B cell (primary cell): ENCODE data around the gene UBE2J1. TPM values are rescaled to one million over a fixed set of nuclear protein-coding genes. Genes with fewer than 3 reads are reported as not detected.

ENCODE experiments used
- ATAC-seq: fragments of 200-7000 bp; cut with Tn5 transposase; one replicate; pipeline ENCODE4 v1.10.0; 2021; ENCODE audit warnings: low read depth, mild to moderate bottlenecking, moderate number of reproducible peaks, moderate library complexity
- CTCF ChIA-PET: fragments of 350-600 bp; sonication (Branson Sonifier 250); formaldehyde crosslinking; loops from one replicate; lab custom pipeline; 2021; ENCODE audit warnings: antibody characterized with exemption, inconsistent platforms; lab: Charles Lee
- POLR2A ChIA-PET: fragments of 350-600 bp; sonication (Branson Sonifier 250); formaldehyde crosslinking; loops from one replicate; lab custom pipeline; 2021; ENCODE audit warnings: antibody characterized with exemption; lab: Charles Lee
- DNase-seq: peaks from one replicate; pipeline ENCODE4 v3.0.0; 2013
- H2AFZ ChIP-seq: 2 replicates; pipeline ENCODE4 v1.6.1; 2012; ENCODE audit warnings: mild to moderate bottlenecking, low read depth, low read length; ENCODE audit not compliant: insufficient read depth, poor library complexity, severe bottlenecking
- H3K27ac ChIP-seq, 2 donors: 1 replicate in 1 of 2; 2 replicates in 1 of 2; pipeline ENCODE4 v1.5.1; 2012 to 2013; ENCODE audit warnings: low read length in 2 of 2, mild to moderate bottlenecking in 2 of 2, moderate library complexity in 1 of 2
- H3K27me3 ChIP-seq, 4 experiments: fragments of 200-600 bp in 1 of 4; sonication (generic) in 1 of 4; replicated peaks in 1 of 4; 1 replicate in 2 of 4; 2 replicates in 2 of 4; pipeline versions ENCODE4 v1.6.1 to v1.7.0; 2013 to 2016; ENCODE audit warnings: low read length in 3 of 4, mild to moderate bottlenecking in 2 of 4, mixed read lengths in 1 of 4, moderate library complexity in 1 of 4; ENCODE audit not compliant: insufficient read depth in 4 of 4, control insufficient read depth in 3 of 4; ENCODE audit errors: control extremely low read depth in 1 of 4
- H3K36me3 ChIP-seq, 2 experiments: replicated peaks in 1 of 2; 1 replicate in 1 of 2; 2 replicates in 1 of 2; pipeline versions ENCODE4 v1.6.1 to v1.7.1; 2013; ENCODE audit warnings: low read length in 1 of 2; ENCODE audit not compliant: insufficient read depth in 2 of 2, control insufficient read depth in 1 of 2; ENCODE audit errors: control extremely low read depth in 1 of 2, extremely low read depth in 1 of 2
- H3K4me1 ChIP-seq, 2 donors: fragments of 200-600 bp in 1 of 2; sonication (generic) in 1 of 2; 1 replicate in 1 of 2; 2 replicates in 1 of 2; pipeline versions ENCODE4 v1.5.1 to v1.6.1; 2013 to 2017; ENCODE audit warnings: low read length in 2 of 2; ENCODE audit not compliant: control insufficient read depth in 2 of 2, insufficient read depth in 2 of 2
- H3K4me2 ChIP-seq: replicated peaks from 2 replicates; pipeline ENCODE3; 2012; ENCODE audit warnings: mild to moderate bottlenecking, low read depth, low read length; ENCODE audit not compliant: poor library complexity, severe bottlenecking
- H3K4me3 ChIP-seq, 5 experiments: fragments of 200-600 bp in 1 of 5; sonication (generic) in 1 of 5; 1 replicate in 3 of 5; 2 replicates in 2 of 5; pipeline versions ENCODE4 v1.5.1 to v1.7.0; 2011 to 2016; ENCODE audit warnings: low read length in 4 of 5, mild to moderate bottlenecking in 4 of 5, low read depth in 2 of 5, control low read depth in 1 of 5, moderate library complexity in 1 of 5; ENCODE audit not compliant: insufficient read depth in 1 of 5; ENCODE audit errors: control extremely low read depth in 1 of 5, extremely low read depth in 1 of 5
- H3K79me2 ChIP-seq: fragments of 200-600 bp; sonication (generic); one replicate; pipeline ENCODE4 v1.6.0; 2016; ENCODE audit warnings: low read length; ENCODE audit not compliant: control insufficient read depth, insufficient read depth
- H3K9ac ChIP-seq: fragments of 200-600 bp; sonication (generic); 2 replicates; pipeline ENCODE4 v1.6.1; 2017; ENCODE audit warnings: mild to moderate bottlenecking, low read length, moderate library complexity
- H3K9me3 ChIP-seq, 3 donors: one replicate each; pipeline versions ENCODE4 v1.6.1 to v1.7.1; 2013; ENCODE audit warnings: low read length in 2 of 3; ENCODE audit not compliant: control insufficient read depth in 2 of 3, insufficient read depth in 1 of 3; ENCODE audit errors: control extremely low read depth in 1 of 3
- H4K20me1 ChIP-seq: 2 replicates; pipeline ENCODE4 v1.6.0; 2012; ENCODE audit warnings: mild to moderate bottlenecking, low read length; ENCODE audit not compliant: insufficient read depth, control insufficient read depth, poor library complexity, severe bottlenecking
- H3K27ac Mint-ChIP-seq: one replicate; pipeline ENCODE4 v1.8.0; 2021; ENCODE audit warnings: mixed read lengths
- H3K27me3 Mint-ChIP-seq: one replicate; pipeline ENCODE4 v1.8.0; 2021; ENCODE audit warnings: mixed read lengths
- H3K4me1 Mint-ChIP-seq: one replicate; pipeline ENCODE4 v1.8.0; 2021; ENCODE audit warnings: mixed read lengths
- H3K4me3 Mint-ChIP-seq: one replicate; pipeline ENCODE4 v1.8.0; 2021; ENCODE audit warnings: mixed read lengths
- H3K9me3 Mint-ChIP-seq: one replicate; pipeline ENCODE4 v1.8.0; 2022; ENCODE audit warnings: mixed read lengths; ENCODE audit not compliant: insufficient read depth
- CTCF ChIP-seq: fragments of 200-600 bp; IDR thresholded peaks from one replicate; pipeline ENCODE4 v1.8.0; 2022; ENCODE audit warnings: antibody characterized with exemption, mild to moderate bottlenecking
- EZH2 ChIP-seq: IDR thresholded peaks from 2 replicates; pipeline ENCODE4 v1.6.1; 2012; ENCODE audit warnings: borderline replicate concordance, low read depth, mild to moderate bottlenecking, moderate library complexity, low read length; ENCODE audit not compliant: insufficient read depth, poor library complexity, severe bottlenecking
- WGBS: methylation state at CpG from one replicate; pipeline ENCODE4 v1.1.5; 2013; ENCODE audit warnings: missing lambda C conversion rate; ENCODE audit not compliant: insufficient coverage; 5-methylcytosine and 5-hydroxymethylcytosine counted together
- intact Hi-C: fragments of 100-400 bp; cut with micrococcal nuclease; formaldehyde crosslinking; loops from one replicate; pipeline ENCODE4 v1.10.0; 2022
- polyA plus RNA-seq: library from polyadenylated mRNA; depleted of rRNA; stranded (reverse); fragments of >200 nt; gene quantifications from 2 replicates; pipeline ENCODE4 v1.2.3, GENCODE V29; 2012
- total RNA-seq, 2 donors: library from RNA; stranded (reverse); fragments of 120-200 nt in 1 of 2; gene quantifications; 1 replicate in 1 of 2; 2 replicates in 1 of 2; pipeline versions ENCODE4 v1.2.3 to v1.2.4, GENCODE V29; 2013 to 2022

The UBE2J1 gene
- total and polyA plus RNA-seq, 2 donors (not counting 1 experiment from before 2014, with no cell fraction given): 31.1 to 55.6 TPM

- no peak overlapping the region for H3K9ac ChIP-seq
- no peak overlapping the region for H3K4me3 ChIP-seq
- no peak overlapping the region for H3K27ac Mint-ChIP-seq
- H3K4me1 ChIP-seq: peaks cover 7 to 12% of the 10 kb centered on the region in 2 donors
- no peak overlapping the region for H3K27ac ChIP-seq
- no peaks in the 10 kb centered on the region for H3K36me3 ChIP-seq
- TF ChIP-seq EZH2 (no peak), CTCF (no peak)
- H3K4me3 Mint-ChIP-seq: no peak overlapping the region
- POLR2A ChIA-PET: no interaction called here
- H3K9me3 ChIP-seq: no peaks in the 10 kb centered on the region
- H3K4me2 ChIP-seq: no peak overlapping the region
- CTCF ChIA-PET: interaction anchor here (0.9 to 1.7 kb wide), 2 partner anchors 17 to 73 kb away, joined by 3 to 8 read pairs; no protein-coding TSS in a partner anchor
- H3K27me3 ChIP-seq: no peaks in the 10 kb centered on the region
- no peaks in the 10 kb centered on the region for H4K20me1 ChIP-seq
- DNase-seq (no peak), ATAC-seq (no peak)
- no peaks in the 10 kb centered on the region for H3K9me3 Mint-ChIP-seq
- intact Hi-C loops: no loop called here
- H3K4me1 Mint-ChIP-seq: peaks cover 17% of the 10 kb centered on the region
- WGBS: 90% methylated on average over 1 of the region's 4 CpGs
- H3K27me3 Mint-ChIP-seq: no peaks in the 10 kb centered on the region
- no peak overlapping the region for H2AFZ ChIP-seq
- H3K79me2 ChIP-seq: no peaks in the 10 kb centered on the region
Measured at GRCh38 chr6:89298680-89299465, 53.6 kb downstream of the UBE2J1 start.
